ENCODE data around the gene NGFR.
"Not testable (repeated sequence)": the region's sequence is repeated elsewhere in the genome, so short reads cannot be mapped to it uniquely, and the experiment has no call there.

Gene NGFR

GRCh38 chr17:49547566-49547965 is 52.5 kb downstream of the NGFR start:
- no peak for DNase-seq

- no peak for DNase-seq
These were observed 53.0 kb downstream of the NGFR start for GRCh38 chr17:49548051-49548505.

- no peak for DNase-seq
These were observed 53.6 kb downstream of the NGFR start for GRCh38 chr17:49548506-49549310.

GRCh38 chr17:49549311-49549605 is 54.2 kb downstream of the NGFR start:
- DNase-seq = no peak

- DNase-seq = no peak
These were observed 54.9 kb downstream of the NGFR start for GRCh38 chr17:49549691-49550678.

- not testable (repeated sequence) for DNase-seq
These were observed 55.7 kb downstream of the NGFR start for GRCh38 chr17:49550764-49551163.

GRCh38 chr17:49551221-49552069 is 56.4 kb downstream of the NGFR start:
- DNase-seq = no peak

- no peak for DNase-seq
These were observed 57.1 kb downstream of the NGFR start for GRCh38 chr17:49552070-49552751.

GRCh38 chr17:49553676-49554335 is 58.7 kb downstream of the NGFR start:
- DNase-seq = no peak

- no peak for DNase-seq
These were observed 59.8 kb downstream of the NGFR start for GRCh38 chr17:49554694-49555494.

GRCh38 chr17:49555495-49556222 is 60.6 kb downstream of the NGFR start:
- DNase-seq = no peak

GRCh38 chr17:49556223-49556943 is 61.3 kb downstream of the NGFR start:
- peak; percentile 68 to 83 (median 69) for DNase-seq

- no peak for DNase-seq
These were observed 62.4 kb downstream of the NGFR start for GRCh38 chr17:49557312-49558024.

All from activated CD4-positive, CD25-positive, alpha-beta regulatory T cell (primary cell).